Smooth muscle cell of the umbilical artery (primary cell): ENCODE measurements around the gene LBHD1. TPM values are rescaled to one million over a fixed set of nuclear protein-coding genes. Genes with fewer than 3 reads are reported as not detected.

ENCODE experiments used
- total RNA-seq: library from RNA; depleted of rRNA; stranded (reverse); fragments of >200 nt; gene quantifications from 2 replicates; pipeline ENCODE4 v1.2.3, GENCODE V29; 2014

The LBHD1 gene
- total RNA-seq, result 4.5 and 4.6 TPM in 2 replicates

GRCh38 chr11:62671608-62672389, at the start of gene LBHD1, which contains the start of gene UQCC3:
LBHD1 (minus strand) TSS chr11:62672267; CDS start chr11:62670031, 2,236 bp downstream.
UQCC3 (plus strand) TSS chr11:62671673; CDS start chr11:62671746, 73 bp downstream.

DNA sequence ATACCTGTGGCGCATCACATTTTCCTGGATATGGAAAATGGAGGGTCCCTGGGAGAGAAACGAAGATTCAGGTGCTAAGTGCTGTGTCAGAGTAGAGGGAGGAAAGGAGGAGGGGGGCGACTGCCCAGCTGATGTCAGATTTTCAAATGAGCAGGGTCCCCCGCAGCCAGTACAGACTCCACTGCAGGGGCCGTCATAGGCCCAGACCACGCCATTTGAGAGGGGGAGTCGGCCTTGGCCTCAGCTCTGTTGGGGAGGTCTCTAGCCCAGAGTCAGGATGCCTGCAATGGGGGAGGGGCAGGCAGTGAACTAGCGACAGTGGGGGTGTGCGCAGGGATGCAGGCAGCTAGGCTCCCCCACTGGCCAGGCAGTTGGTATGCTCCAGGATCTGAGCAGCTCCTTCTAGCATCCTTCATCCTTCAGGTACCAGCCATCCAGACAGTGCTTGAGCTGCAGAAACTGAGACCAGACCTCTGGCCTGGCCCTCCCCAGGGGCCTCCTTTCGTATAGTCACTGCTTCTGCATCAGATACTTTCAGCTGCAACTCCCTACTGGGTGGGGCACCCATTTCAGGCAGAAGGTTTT, 35.3 kb upstream of the LBHD1 start, which contains the start of the genes BSCL2 and GNG3:
Gene BSCL2, minus strand, starts transcription at position 148 of the 585 bp plus-strand sequence. CDS start 229 bp downstream, outside the sequence.
Gene GNG3, plus strand, starts transcription at position 400 of the 585 bp plus-strand sequence. CDS start 620 bp downstream, outside the sequence.

DNA sequence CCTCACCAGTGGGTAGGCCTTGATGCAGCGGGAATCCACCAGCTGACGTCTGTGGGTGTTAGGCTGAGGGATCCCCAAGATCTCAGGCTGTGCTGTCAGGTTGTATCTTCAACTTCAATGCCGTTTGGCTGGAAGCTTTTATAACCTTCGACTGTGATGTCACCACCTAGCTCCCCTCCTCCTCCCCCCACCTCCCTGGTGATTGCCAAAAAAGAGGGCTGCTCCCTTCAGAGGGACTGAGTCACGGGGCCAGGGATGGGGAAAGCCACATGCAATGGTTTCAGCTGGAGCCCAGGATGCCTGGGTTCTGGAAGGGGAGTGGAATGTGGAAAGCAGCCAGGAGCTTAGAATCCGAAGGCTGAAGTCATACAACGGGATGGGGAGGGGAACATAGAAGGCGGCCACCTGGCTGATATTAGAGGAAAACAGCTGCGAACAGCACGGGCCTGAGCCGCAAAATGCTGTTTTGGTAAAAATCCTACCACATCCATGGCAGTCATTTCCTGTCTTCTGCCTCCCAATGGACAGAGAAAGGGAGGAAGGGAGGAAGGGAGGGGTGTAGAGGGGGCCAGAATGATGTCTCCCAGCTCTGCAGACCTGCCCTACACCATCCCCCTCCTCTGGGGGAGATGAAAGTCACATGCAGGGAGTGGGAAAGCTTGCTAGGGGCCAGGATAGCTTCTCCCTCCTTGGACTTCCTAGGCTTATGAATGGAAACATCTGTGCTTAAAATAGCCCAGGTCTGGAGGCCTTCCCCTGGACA, 17.5 kb upstream of the LBHD1 start, which contains the start of gene LRRN4CL:
Gene LRRN4CL, minus strand, starts transcription at position 110 of the 763 bp plus-strand sequence. CDS start 1,022 bp downstream, outside the sequence.

GRCh38 chr11:62678770-62679696, 7.0 kb upstream of the LBHD1 start, which contains the start of gene UBXN1:
UBXN1 (minus strand) TSS chr11:62679073; CDS start chr11:62678923, 150 bp downstream.

DNA sequence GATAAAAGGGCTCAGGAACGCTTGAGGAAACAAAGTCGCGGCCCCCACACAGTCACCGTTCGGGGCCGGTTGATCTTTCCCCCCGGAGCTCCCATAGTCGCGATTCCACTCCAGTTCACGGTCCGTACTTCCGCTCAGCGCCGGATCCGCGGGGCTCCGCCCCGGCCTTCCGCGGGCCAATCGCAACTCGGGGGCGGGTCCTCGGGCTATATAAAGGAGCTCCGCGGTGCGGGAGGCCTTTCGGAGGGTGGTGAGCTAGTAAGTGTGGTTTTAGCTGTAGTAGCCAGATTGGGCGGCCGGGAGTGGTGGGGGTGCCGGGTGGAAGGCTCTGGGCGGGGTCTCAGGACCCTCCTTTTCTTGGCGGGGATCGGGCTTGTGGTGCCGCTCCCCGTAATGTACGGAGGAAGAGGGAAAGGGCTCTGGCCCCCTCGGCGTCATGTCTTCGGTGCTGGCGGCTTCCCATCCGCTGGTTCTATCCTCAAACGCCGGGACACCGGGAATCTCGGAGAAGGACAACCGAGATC, 6.9 kb downstream of the LBHD1 start, which contains the start of the genes C11orf98 and CSKMT:
Gene C11orf98, minus strand, starts transcription at position 136 of the 524 bp plus-strand sequence. Its CDS starts 41 bp downstream, at position 95.
Gene CSKMT, plus strand, starts transcription at position 238 of the 524 bp plus-strand sequence. CDS start 568 bp downstream, outside the sequence.

GRCh38 chr11:62645946-62646824, 25.9 kb downstream of the LBHD1 start, which contains the start of gene GANAB:
GANAB (minus strand) TSS chr11:62646613; CDS start chr11:62646599, 14 bp downstream.

GRCh38 chr11:62621567-62622470, 50.2 kb downstream of the LBHD1 start, which contains the start of gene B3GAT3:
B3GAT3 (minus strand) TSS chr11:62621986; CDS start chr11:62621947, 39 bp downstream.

Other genes with a start within 250 kb of the LBHD1 start
- 313 and 660 TPM in 2 replicates for gene AHNAK, start 125.5 kb downstream of the LBHD1 start, total RNA-seq
- gene EEF1G, start 98.4 kb downstream of the LBHD1 start, total RNA-seq, result 1,165 and 1,500 TPM in 2 replicates
- gene TUT1, start 80.7 kb downstream of the LBHD1 start, total RNA-seq, result 6.5 and 10.7 TPM in 2 replicates
- gene MTA2, start 70.4 kb downstream of the LBHD1 start, total RNA-seq, result 92.3 and 107 TPM in 2 replicates
- gene EML3, start 59.5 kb downstream of the LBHD1 start, total RNA-seq, result 24.5 and 24.6 TPM in 2 replicates
- gene ROM1, start 59.0 kb downstream of the LBHD1 start, total RNA-seq, result 2.5 and 3.9 TPM in 2 replicates
- 61.5 and 63.5 TPM in 2 replicates for gene B3GAT3, start 50.3 kb downstream of the LBHD1 start, total RNA-seq
- gene GANAB, start 25.7 kb downstream of the LBHD1 start, total RNA-seq, result 505 and 539 TPM in 2 replicates
- gene INTS5, start 19.0 kb downstream of the LBHD1 start, total RNA-seq, result 19.6 and 27.1 TPM in 2 replicates
- 17.2 and 17.9 TPM in 2 replicates for gene C11orf98, start 7.1 kb downstream of the LBHD1 start, total RNA-seq
- 3.5 and 7.4 TPM in 2 replicates for gene CSKMT, start 7.0 kb downstream of the LBHD1 start, total RNA-seq
- gene UQCC3, start 594 bp downstream of the LBHD1 start, total RNA-seq, result 3.8 and 6.8 TPM in 2 replicates
- gene UBXN1, start 6.8 kb upstream of the LBHD1 start, total RNA-seq, result 77.0 and 96.5 TPM in 2 replicates
- 0.23 and 0.59 TPM in 2 replicates for gene LRRN4CL, start 17.3 kb upstream of the LBHD1 start, total RNA-seq
- gene BSCL2, start 35.2 kb upstream of the LBHD1 start, total RNA-seq, result 41.1 and 119 TPM in 2 replicates
- gene GNG3, start 35.4 kb upstream of the LBHD1 start, total RNA-seq, result not detected in 2 replicates
- 14.3 and 18.0 TPM in 2 replicates for gene HNRNPUL2, start 55.2 kb upstream of the LBHD1 start, total RNA-seq
- gene TTC9C, start 56.2 kb upstream of the LBHD1 start, total RNA-seq, result 29.4 and 32.7 TPM in 2 replicates
- gene ZBTB3, start 81.9 kb upstream of the LBHD1 start, total RNA-seq, result 8.2 and 11.9 TPM in 2 replicates
- gene POLR2G, start 89.3 kb upstream of the LBHD1 start, total RNA-seq, result 39.2 and 59.7 TPM in 2 replicates
- gene TAF6L, start 99.1 kb upstream of the LBHD1 start, total RNA-seq, result 15.6 and 23.8 TPM in 2 replicates
- gene TMEM179B, start 115.1 kb upstream of the LBHD1 start, total RNA-seq, result 28.9 and 42.5 TPM in 2 replicates
- 16.1 and 22.6 TPM in 2 replicates for gene TMEM223, start 119.7 kb upstream of the LBHD1 start, total RNA-seq
- 21.1 and 49.2 TPM in 2 replicates for gene NXF1, start 133.2 kb upstream of the LBHD1 start, total RNA-seq
- gene STX5, start 159.8 kb upstream of the LBHD1 start, total RNA-seq, result 35.9 and 36.6 TPM in 2 replicates
- gene TEX54, start 160.6 kb upstream of the LBHD1 start, total RNA-seq, result not detected in 2 replicates
- gene WDR74, start 167.3 kb upstream of the LBHD1 start, total RNA-seq, result 36.8 and 53.0 TPM in 2 replicates
- 121 and 217 TPM in 2 replicates for gene SLC3A2, start 208.6 kb upstream of the LBHD1 start, total RNA-seq
- gene CHRM1, start 249.1 kb upstream of the LBHD1 start, total RNA-seq, result not detected in 2 replicates